D721Med (cell line): ENCODE data around the gene MORF4L1.

ENCODE experiments used
- DNase-seq: peaks from one replicate; pipeline ENCODE4 v3.0.0; 2011; ENCODE audit warnings: low spot score; ENCODE audit not compliant: insufficient read length
- FAIRE-seq: peaks from 2 replicates; lab custom pipeline; 2011; peaks lifted over from hg19 to GRCh38; lab: Jason Lieb, UNC
- TF ChIP-seq, protein P1 (sequence below): IDR thresholded peaks from 2 replicates; pipeline ENCODE4 v1.5.1; 2012; ENCODE audit warnings: mild to moderate bottlenecking, control low read depth; ENCODE audit not compliant: insufficient read depth; ENCODE audit errors: missing control alignments

MORF4L1 gene

DNA sequence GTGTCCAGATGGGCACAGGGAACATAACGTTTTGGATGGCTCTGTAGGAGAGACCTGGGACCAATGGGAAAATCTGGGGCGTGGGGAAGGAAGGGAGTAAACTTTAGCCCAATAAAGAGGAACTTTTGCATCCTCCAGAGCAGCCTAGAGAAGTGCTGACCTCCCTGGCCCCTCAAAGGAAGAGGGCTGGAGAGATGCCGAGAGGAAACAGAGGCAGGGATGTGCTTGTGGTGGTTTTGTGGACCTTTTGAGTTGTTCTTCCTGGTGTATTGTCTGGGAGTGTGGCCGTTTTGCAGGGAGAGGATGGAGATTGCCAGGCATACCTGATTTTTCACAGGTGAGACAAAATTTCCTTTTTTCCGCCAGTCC is 61.9 kb downstream of the MORF4L1 start:
- TF ChIP-seq, protein P1, sequence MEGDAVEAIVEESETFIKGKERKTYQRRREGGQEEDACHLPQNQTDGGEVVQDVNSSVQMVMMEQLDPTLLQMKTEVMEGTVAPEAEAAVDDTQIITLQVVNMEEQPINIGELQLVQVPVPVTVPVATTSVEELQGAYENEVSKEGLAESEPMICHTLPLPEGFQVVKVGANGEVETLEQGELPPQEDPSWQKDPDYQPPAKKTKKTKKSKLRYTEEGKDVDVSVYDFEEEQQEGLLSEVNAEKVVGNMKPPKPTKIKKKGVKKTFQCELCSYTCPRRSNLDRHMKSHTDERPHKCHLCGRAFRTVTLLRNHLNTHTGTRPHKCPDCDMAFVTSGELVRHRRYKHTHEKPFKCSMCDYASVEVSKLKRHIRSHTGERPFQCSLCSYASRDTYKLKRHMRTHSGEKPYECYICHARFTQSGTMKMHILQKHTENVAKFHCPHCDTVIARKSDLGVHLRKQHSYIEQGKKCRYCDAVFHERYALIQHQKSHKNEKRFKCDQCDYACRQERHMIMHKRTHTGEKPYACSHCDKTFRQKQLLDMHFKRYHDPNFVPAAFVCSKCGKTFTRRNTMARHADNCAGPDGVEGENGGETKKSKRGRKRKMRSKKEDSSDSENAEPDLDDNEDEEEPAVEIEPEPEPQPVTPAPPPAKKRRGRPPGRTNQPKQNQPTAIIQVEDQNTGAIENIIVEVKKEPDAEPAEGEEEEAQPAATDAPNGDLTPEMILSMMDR = no peak
- DNase-seq = no peak
- FAIRE-seq = no peak

GRCh38 chr15:78937132-78937739 is 64.5 kb downstream of the MORF4L1 start:
- TF ChIP-seq, protein P1 = no peak
- FAIRE-seq = no peak

DNA sequence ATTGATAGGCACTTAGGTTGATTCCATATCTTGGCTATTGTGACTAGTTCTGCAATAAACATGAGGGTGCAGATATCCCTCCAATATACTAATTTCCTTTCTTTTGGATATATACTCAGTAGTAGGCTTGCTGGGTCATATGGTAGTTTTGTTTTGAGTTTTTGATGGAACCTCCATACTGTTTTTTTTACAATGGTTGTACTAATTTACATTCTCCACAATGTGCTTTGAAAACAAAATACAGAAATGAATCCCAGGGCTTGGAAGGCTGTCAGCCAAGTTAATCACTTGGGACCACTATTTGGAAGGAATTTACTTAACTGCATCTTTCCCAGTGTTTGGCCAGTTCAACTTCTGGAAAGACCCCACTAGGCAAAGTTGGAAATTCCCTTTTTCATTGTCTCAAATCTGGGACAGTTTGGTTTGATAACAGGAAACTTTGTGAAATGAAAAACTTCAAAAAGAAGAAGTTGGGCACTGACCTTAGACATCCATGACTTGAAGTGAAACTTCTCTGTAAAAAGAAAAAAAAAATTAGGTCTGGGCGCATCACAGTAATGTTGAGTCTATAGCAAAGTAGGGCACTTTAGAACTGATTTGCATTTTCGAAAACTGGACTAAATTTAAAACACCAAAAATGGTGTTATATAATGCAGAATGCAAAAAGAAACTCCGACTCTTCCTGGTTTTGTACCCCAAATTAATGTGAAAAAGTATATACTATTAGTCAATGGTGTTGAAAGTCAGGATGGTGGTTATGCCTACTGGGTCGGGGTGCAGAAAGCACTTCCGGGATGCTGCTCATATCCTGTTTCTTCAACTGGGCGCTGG is 66.2 kb downstream of the MORF4L1 start:
- TF ChIP-seq, protein P1 = no peak
- FAIRE-seq = no peak
- no peak for DNase-seq

More at GRCh38 chr15:78937132-78937739, 64.5 kb downstream of the MORF4L1 start:
- no peak for DNase-seq

- no peak for FAIRE-seq
Measured at GRCh38 chr15:78942741-78943140, 70.1 kb downstream of the MORF4L1 start.

DNA sequence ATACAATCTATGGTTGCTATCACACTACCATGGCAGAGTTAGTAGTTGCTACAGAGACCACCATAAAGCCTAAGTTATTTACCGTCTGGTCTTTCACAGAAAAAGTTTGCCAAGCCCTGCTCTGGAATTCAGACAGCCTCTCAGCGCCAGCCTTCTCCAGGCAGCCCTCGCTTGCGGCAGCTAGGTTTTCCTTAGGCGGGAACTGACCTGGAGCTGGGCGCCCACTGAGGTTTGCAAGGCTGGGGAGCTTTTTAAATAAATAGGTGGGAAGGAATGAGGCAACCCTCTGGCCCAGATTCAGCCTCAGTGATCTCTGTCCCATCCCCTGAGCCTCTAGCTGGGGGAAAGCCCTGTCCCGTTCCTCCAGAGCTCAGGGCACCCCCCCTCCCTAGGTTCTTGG is 71.0 kb downstream of the MORF4L1 start:
- no peak for DNase-seq
- FAIRE-seq = no peak
- TF ChIP-seq, protein P1 = no peak

More at GRCh38 chr15:78942741-78943140, 70.1 kb downstream of the MORF4L1 start:
- TF ChIP-seq, protein P1 = no peak
- DNase-seq = no peak

GRCh38 chr15:78944202-78944625 is 71.5 kb downstream of the MORF4L1 start:
- DNase-seq (no peak), FAIRE-seq (no peak)
- TF ChIP-seq, protein P1 = no peak
